Cardiac muscle cell (in vitro differentiated cells and primary cell): Measurements from ENCODE around the gene TMEM14B. TPM values are rescaled to one million over a fixed set of nuclear protein-coding genes. Genes with fewer than 3 reads are reported as not detected.

Experiments used
- DNase-seq, 2 donors: peaks; one replicate each; pipeline versions ENCODE4 v3.0.0 to v3.0.0-alpha.2; 2010 to 2017; ENCODE audit warnings: low read depth in 1 of 2, low spot score in 1 of 2
- H3K27ac ChIP-seq: fragments of 200-600 bp; sonication (generic); 2 replicates; pipeline ENCODE4 v1.5.1; 2016
- H3K27me3 ChIP-seq: fragments of 200-600 bp; sonication (generic); 2 replicates; pipeline ENCODE4 v1.6.0; 2016; ENCODE audit warnings: control low read depth
- H3K36me3 ChIP-seq: fragments of 200-600 bp; sonication (generic); 2 replicates; pipeline ENCODE4 v1.5.1; 2016; ENCODE audit warnings: control low read depth
- H3K4me1 ChIP-seq: fragments of 200-600 bp; sonication (generic); 2 replicates; pipeline ENCODE4 v1.8.1; 2017; ENCODE audit warnings: low read depth, mild to moderate bottlenecking, mixed run types
- H3K4me3 ChIP-seq: fragments of 200-600 bp; sonication (generic); 2 replicates; pipeline ENCODE4 v1.5.1; 2016; ENCODE audit warnings: mild to moderate bottlenecking
- H3K9me3 ChIP-seq: fragments of 200-600 bp; sonication (generic); 2 replicates; pipeline ENCODE4 v1.5.1; 2017; ENCODE audit warnings: low read depth, mild to moderate bottlenecking, control low read depth
- CTCF ChIP-seq: IDR thresholded peaks from 2 replicates; pipeline ENCODE4 v1.5.1; 2012; ENCODE audit warnings: low read depth, mild to moderate bottlenecking, low read length
- polyA plus RNA-seq: library from polyadenylated mRNA; unstranded; fragments of >200 nt; fragmentation: Nextera tagmentation; extraction: Ambion mirVana; gene quantifications from 2 replicates; pipeline ENCODE4 v1.2.1, GENCODE V29; 2016
- total RNA-seq: library from RNA; depleted of rRNA; stranded (reverse); fragments of >200 nt; gene quantifications from 2 replicates; pipeline ENCODE4 v1.2.3, GENCODE V29; 2016

Gene TMEM14B
- total and polyA plus RNA-seq, 2 experiments from 2014 or later: 77.0 to 381 TPM

- TF ChIP-seq CTCF: no peak
- peaks cover 32% of the 10 kb centered on the region for H3K4me1 ChIP-seq
- DNase-seq: no peak
- no peaks in the 10 kb centered on the region for H3K9me3 ChIP-seq
- H3K36me3 ChIP-seq: peaks cover 11% of the 10 kb centered on the region
- H3K27me3 ChIP-seq: no peaks in the 10 kb centered on the region
- H3K4me3 ChIP-seq: no peak overlapping the region
- H3K27ac ChIP-seq: peak overlapping the region; percentile 88
Observed at GRCh38 chr6:10725716-10726115, 21.9 kb upstream of the TMEM14B start.

GRCh38 chr6:10730254-10730653 is 17.4 kb upstream of the TMEM14B start:
- peaks cover 20% of the 10 kb centered on the region for H3K36me3 ChIP-seq
- H3K4me1 ChIP-seq: peaks cover 17% of the 10 kb centered on the region
- no peaks in the 10 kb centered on the region for H3K9me3 ChIP-seq
- H3K4me3 ChIP-seq: no peak overlapping the region
- peak overlapping the region; percentile 41 for H3K27ac ChIP-seq
- TF ChIP-seq CTCF: no peak
- no peaks in the 10 kb centered on the region for H3K27me3 ChIP-seq
- no peak for DNase-seq

GRCh38 chr6:10733151-10733715 is 14.4 kb upstream of the TMEM14B start:
- Histone ChIP-seq H3K27me3 (no peaks in the 10 kb centered on the region), H3K27ac (peak overlapping the region; percentile 50), H3K36me3 (peaks cover 12% of the 10 kb centered on the region), H3K4me3 (no peak overlapping the region), H3K4me1 (peaks cover 9% of the 10 kb centered on the region), H3K9me3 (no peaks in the 10 kb centered on the region)
- TF ChIP-seq CTCF: no peak
- DNase-seq: no peak

- no peak for TF ChIP-seq CTCF
- Histone ChIP-seq H3K9me3 (no peaks in the 10 kb centered on the region), H3K27ac (peak overlapping the region; percentile 50)
Observed at GRCh38 chr6:10733863-10734262, 13.7 kb upstream of the TMEM14B start.

GRCh38 chr6:10736731-10737130 is 10.9 kb upstream of the TMEM14B start:
- Histone ChIP-seq H3K4me3 (no peak overlapping the region), H3K9me3 (no peaks in the 10 kb centered on the region), H3K27ac (no peak overlapping the region), H3K36me3 (no peaks in the 10 kb centered on the region), H3K27me3 (no peaks in the 10 kb centered on the region), H3K4me1 (no peaks in the 10 kb centered on the region)
- TF ChIP-seq CTCF: no peak
- no peak for DNase-seq

More at GRCh38 chr6:10733863-10734262, 13.7 kb upstream of the TMEM14B start:
- DNase-seq: no peak
- Histone ChIP-seq H3K36me3 (peaks cover 12% of the 10 kb centered on the region), H3K27me3 (no peaks in the 10 kb centered on the region), H3K4me1 (peaks cover 9% of the 10 kb centered on the region), H3K4me3 (no peak overlapping the region)
